Posterior vena cava (tissue), 2 donors: Measurements from ENCODE around the gene DLX1. TPM values are rescaled to one million over a fixed set of nuclear protein-coding genes. Genes with fewer than 3 reads are reported as not detected.
"Not testable (repeated sequence)": the region's sequence is repeated elsewhere in the genome, so short reads cannot be mapped to it uniquely, and the experiment has no call there.

Experiments used
- DNase-seq: peaks from one replicate; pipeline ENCODE4 v3.0.0-alpha.2; 2020; ENCODE audit warnings: low spot score
- intact Hi-C, 2 donors: fragments of 100-400 bp; cut with DNase I; formaldehyde crosslinking; loops; one replicate each; pipeline versions ENCODE4 v1.14.1 to v1.14.2; 2022 to 2023
- total RNA-seq, 2 donors: library from RNA; stranded (reverse); fragmentation: NEBNext Ultra II Directional; extraction: Animal tissue kit (Norgen Biotek cat#: 25700); gene quantifications; one replicate each; pipeline ENCODE4 v1.2.1, GENCODE V29; 2021
- donor health status: DM: yes; HTN: yes; CAD: no.
- donor health status: DM: yes; HTN: yes; CAD: no.

DLX1 gene
- total RNA-seq, 2 donors from 2014 or later: not detected

- DNase-seq: no peak
- intact Hi-C loops: no loop called here
These were observed 21.0 kb downstream of the DLX1 start for GRCh38 chr2:172106108-172106961.

DNA sequence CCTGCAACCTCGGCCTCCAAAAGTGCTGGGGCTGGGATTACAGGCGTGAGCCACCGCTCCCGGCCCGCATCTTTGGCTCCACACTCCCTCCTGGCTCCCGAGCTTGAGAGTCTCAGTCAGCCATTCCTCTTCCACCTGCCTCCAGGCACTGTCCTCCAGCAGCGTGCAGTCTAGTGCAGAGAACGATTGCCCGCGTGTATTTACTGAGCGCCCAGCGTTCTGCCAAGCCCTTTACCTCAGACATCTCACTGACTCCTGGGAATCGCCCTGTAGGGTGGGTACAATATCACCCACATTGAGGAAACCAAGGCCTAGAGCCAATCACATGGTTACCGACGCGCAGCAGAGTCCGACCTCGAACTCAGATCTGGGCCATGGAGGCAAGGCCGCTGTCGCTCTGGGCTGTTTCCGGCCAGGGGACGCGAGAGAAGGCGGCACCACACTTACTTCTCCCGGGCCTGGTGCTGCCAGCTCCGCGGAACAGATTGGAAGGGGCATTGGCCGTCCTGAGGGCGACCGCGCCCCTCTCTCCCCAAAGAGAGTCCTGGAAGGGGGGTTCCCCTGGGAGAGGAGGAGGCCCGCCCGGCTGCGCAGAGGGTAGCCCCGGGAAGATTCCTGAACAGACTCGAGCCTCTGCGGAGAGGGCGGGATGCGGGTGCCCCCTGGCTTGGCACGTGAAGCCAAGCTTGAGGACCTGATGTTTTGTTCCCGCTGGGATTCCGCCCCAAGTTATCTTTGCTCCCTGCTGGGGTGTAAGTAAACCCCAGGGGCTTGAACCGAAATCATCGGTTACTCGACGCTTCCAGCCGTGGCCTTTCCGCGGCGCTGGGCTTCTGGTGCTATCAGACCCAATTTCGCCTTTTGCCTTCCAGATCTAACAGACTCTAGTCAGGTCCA is 22.6 kb downstream of the DLX1 start:
- intact Hi-C loops: no loop called here
- no peak for DNase-seq

- intact Hi-C loops: no loop called here
These were observed 23.3 kb downstream of the DLX1 start for GRCh38 chr2:172108587-172108930.

DNA sequence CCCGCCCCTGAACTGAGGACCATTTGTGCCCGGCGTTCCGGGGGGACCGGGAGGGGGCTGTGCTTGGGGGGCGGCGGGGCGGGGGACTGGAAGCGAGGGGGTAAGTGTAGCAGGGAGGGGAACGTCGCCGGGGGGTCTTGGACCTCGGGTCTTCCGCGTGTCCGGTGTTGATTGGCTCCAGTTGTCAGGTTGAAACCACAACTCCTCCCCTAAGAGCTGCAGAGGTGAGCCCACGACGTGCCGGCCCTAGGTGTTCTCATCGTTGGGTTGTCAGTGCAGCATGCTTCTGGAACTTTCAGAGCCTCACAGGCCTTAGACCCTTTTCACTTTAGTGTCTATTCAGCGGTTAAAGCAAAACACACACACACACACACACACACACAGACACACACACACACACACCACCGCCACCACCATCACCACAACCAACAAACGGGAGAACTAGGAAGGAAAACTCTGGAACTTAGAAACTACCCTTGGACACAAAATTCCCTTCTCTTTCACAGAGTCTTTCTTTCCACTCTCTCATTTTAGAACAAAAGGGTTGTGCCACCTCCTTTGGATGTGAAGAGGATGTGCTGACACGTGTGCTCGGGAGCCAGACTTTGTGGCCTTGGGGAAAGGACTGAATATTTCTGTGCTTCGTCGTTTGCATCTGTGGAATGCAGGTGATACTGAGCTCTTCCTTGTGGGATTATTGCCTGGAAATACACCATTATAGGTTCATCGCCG is 24.1 kb downstream of the DLX1 start:
- DNase-seq: no peak
- intact Hi-C loops: no loop called here

More at GRCh38 chr2:172108587-172108930, 23.3 kb downstream of the DLX1 start:
- DNase-seq: no peak

- DNase-seq: no peak
- intact Hi-C loops: no loop called here
These were observed 24.9 kb downstream of the DLX1 start for GRCh38 chr2:172109988-172110811.

DNA sequence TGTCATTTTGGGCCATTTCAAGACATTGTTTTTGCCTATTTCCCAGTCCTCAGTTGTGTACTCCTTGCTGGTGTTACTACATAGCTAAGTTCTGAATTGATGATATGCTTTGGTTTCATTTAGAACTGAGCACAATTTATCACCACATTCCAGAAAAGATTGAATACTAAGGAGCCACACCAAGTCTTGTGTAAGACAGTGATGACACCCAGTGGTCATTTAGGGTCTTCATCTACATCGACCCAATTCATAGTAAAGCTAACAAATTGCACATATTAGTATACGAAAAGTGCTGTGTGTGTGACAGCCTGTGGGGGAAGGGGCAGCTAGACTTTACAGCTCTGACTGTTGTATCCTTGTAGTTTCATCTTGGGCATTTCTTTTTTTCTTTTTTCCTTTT is 28.3 kb downstream of the DLX1 start:
- intact Hi-C loops: no loop called here
- DNase-seq: no peak

- intact Hi-C loops, DNase-seq: not testable (repeated sequence)
These were observed 28.9 kb downstream of the DLX1 start for GRCh38 chr2:172114176-172114575.

GRCh38 chr2:172114579-172114978 is 29.3 kb downstream of the DLX1 start:
- intact Hi-C loops: no loop called here
- no peak for DNase-seq

GRCh38 chr2:172116107-172116506 is 30.8 kb downstream of the DLX1 start:
- intact Hi-C loops: no loop called here
- DNase-seq: no peak

- DNase-seq: no peak
- intact Hi-C loops: no loop called here
These were observed 33.8 kb downstream of the DLX1 start for GRCh38 chr2:172119089-172119488.

DNA sequence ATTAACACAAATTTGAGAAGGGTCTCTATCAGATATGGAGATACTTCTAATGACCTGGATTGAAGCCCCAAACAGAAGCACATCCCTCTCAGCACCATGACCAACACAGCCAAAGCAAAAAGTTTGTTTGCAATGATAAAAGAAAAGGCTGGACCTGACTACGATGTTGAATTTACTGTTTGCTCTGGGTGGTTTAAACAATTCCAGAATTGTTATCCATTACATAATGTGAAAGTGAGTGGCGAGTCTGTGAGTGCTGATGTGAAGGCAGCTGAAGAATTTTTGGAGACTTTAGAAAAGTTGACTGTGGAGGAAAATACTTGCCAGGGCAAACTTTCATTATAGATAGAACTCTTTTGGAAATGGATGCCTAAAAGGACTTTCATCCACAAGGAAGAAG is 34.8 kb downstream of the DLX1 start:
- no peak for DNase-seq
- intact Hi-C loops: no loop called here

DNA sequence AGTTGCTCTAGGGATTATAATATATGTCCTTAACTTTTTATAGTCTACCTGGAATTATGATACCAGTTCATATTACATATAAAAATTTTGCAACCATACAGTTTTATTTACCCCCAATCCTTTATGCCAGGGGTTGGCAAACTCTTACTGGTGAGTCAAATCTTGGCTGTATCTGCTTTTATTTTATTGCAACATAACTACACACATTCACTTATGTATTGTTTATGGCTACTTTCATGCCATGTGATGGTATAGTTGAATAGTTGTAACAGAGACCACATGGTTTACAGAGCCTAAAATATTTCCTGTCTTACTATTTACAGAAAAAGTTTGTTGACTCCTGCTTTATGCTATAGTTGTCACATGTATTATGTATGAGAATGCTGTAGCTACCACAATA is 43.2 kb downstream of the DLX1 start:
- no peak for DNase-seq
- intact Hi-C loops: no loop called here

GRCh38 chr2:172129404-172129803 is 44.1 kb downstream of the DLX1 start:
- DNase-seq: no peak
- intact Hi-C loops: no loop called here

- intact Hi-C loops: no loop called here
These were observed 46.6 kb downstream of the DLX1 start for GRCh38 chr2:172131713-172132555.

DNA sequence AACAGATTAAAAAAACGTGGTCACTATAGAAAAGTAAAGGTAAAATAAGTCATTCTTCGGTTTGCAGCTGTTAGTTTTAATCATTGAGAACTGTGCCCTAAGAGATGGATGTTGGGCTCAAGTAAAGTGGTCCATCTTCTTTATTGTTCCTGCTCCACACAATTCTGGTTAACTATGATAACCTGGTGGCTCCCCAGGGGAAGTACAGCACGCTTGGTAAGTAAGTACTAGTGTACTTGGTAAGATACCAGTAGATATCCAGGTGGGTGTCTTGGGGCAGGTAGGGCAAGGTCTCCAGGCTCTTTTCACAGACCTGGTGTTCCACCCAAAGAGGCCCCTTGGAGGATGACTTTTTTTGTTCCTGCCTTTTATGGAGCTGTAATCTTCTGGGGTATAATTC is 49.0 kb downstream of the DLX1 start:
- no peak for DNase-seq
- intact Hi-C loops: no loop called here

More at GRCh38 chr2:172131713-172132555, 46.6 kb downstream of the DLX1 start:
- no peak for DNase-seq

DNA sequence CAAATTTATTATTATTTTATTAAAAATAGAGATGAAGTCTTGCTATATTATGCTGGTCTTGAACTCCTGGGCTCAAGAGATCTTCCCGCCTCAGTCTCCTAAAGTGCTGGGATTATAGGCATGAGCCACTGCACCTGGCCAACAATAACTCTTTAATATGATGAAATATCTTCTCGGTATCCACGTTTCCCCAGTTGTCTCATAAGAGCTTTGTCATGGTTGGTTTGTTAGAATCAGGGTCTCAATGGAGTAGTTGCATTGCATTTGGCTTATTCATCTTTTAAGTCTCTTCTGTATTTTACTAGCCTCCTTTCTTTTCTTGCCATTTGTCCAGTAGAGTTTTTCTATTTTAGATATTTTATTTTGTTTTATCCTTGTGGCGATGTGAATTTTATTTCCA is 50.1 kb downstream of the DLX1 start:
- intact Hi-C loops: no loop called here
- DNase-seq: no peak

GRCh38 chr2:172137109-172137508 is 51.8 kb downstream of the DLX1 start:
- no peak for DNase-seq
- intact Hi-C loops: no loop called here

DNA sequence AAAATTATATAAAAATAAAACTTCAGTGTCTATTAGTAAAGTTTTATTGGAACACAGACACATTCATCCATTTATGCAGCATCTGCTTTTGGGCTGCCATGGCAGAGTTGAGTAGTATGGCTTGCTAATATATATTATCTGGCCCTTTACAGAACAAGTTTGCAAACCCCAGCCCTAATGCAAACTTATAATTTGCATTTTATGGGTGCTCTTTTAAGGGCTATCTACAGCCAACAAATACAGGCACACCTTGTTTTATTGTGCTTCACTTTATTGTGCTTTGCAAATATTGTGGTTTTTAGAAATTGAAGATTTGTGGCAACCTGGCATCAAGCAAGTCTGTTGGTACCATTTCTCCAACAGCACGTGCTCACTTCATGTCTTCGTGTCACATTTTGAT is 52.6 kb downstream of the DLX1 start:
- no peak for DNase-seq
- intact Hi-C loops: no loop called here
